ENCODE data around the gene SLC9C2. TPM values are rescaled to one million over a fixed set of nuclear protein-coding genes. Genes with fewer than 3 reads are reported as not detected.
"Not testable (repeated sequence)": the region's sequence is repeated elsewhere in the genome, so short reads cannot be mapped to it uniquely, and the experiment has no call there.

SLC9C2 gene
- polyA plus RNA-seq, 1 experiment: not detected

- H3K4me3 ChIP-seq (ENCODE audit: low read depth, low read length): no peak overlapping the region
- POLR2A ChIA-PET: no interaction called here
- H3K36me3 ChIP-seq (ENCODE audit: control insufficient read depth, insufficient read depth, low read length): no peaks in the 10 kb centered on the region
- no peak for TF ChIP-seq CTCF (IDR thresholded peaks at IDR 0.05; ENCODE audit: insufficient read depth, low read depth, low read length)
- H3K27me3 ChIP-seq (ENCODE audit: control insufficient read depth, insufficient read depth, low read length): no peaks in the 10 kb centered on the region
- CTCF ChIA-PET: interaction anchor here (0.9 to 1.0 kb wide), 2 partner anchors 11 to 728 kb away, joined by 3 read pairs; no protein-coding TSS in a partner anchor
- DNase-seq (ENCODE audit: low read depth): no peak
Observed at GRCh38 chr1:173473599-173474011, 129.3 kb downstream of the SLC9C2 start.

- H3K4me3 ChIP-seq (ENCODE audit: low read depth, low read length): no peak overlapping the region
- DNase-seq (ENCODE audit: low read depth): no peak
- POLR2A ChIA-PET: no interaction called here
- H3K36me3 ChIP-seq (ENCODE audit: control insufficient read depth, insufficient read depth, low read length): no peaks in the 10 kb centered on the region
- CTCF ChIA-PET: interaction anchor here (1.4 kb wide), 1 partner anchor 39 kb away, joined by 4 read pairs; no protein-coding TSS in a partner anchor
- TF ChIP-seq CTCF (IDR thresholded peaks at IDR 0.05; ENCODE audit: insufficient read depth, low read depth, low read length): no peak
- H3K27me3 ChIP-seq (ENCODE audit: control insufficient read depth, insufficient read depth, low read length): no peaks in the 10 kb centered on the region
Observed at GRCh38 chr1:173470608-173471007, 132.3 kb downstream of the SLC9C2 start.

- Histone ChIP-seq H3K36me3 (ENCODE audit: control insufficient read depth, insufficient read depth, low read length) (no peaks in the 10 kb centered on the region), H3K4me3 (ENCODE audit: low read depth, low read length) (no peak overlapping the region), H3K27me3 (ENCODE audit: control insufficient read depth, insufficient read depth, low read length) (no peaks in the 10 kb centered on the region)
- ChIA-PET POLR2A (no interaction called here), CTCF (no interaction called here)
- DNase-seq (ENCODE audit: low read depth): no peak
- TF ChIP-seq CTCF (IDR thresholded peaks at IDR 0.05; ENCODE audit: insufficient read depth, low read depth, low read length): no peak
Observed at GRCh38 chr1:173469656-173470055, 133.2 kb downstream of the SLC9C2 start.

- no peak for DNase-seq (ENCODE audit: low read depth)
Observed at GRCh38 chr1:173467426-173467825, 135.4 kb downstream of the SLC9C2 start.

GRCh38 chr1:173464185-173464584, 138.7 kb downstream of the SLC9C2 start:
- H3K4me3 ChIP-seq (ENCODE audit: low read depth, low read length); CTCF ChIA-PET; DNase-seq (ENCODE audit: low read depth); H3K27me3 ChIP-seq (ENCODE audit: control insufficient read depth, insufficient read depth, low read length); POLR2A ChIA-PET: not testable (repeated sequence)
- H3K36me3 ChIP-seq (ENCODE audit: control insufficient read depth, insufficient read depth, low read length): peaks cover 12% of the 10 kb centered on the region

More at GRCh38 chr1:173467426-173467825, 135.4 kb downstream of the SLC9C2 start:
- Histone ChIP-seq H3K36me3 (ENCODE audit: control insufficient read depth, insufficient read depth, low read length) (no peaks in the 10 kb centered on the region), H3K4me3 (ENCODE audit: low read depth, low read length) (no peak overlapping the region), H3K27me3 (ENCODE audit: control insufficient read depth, insufficient read depth, low read length) (no peaks in the 10 kb centered on the region)
- CTCF ChIA-PET: interaction anchor here (1.4 kb wide), 1 partner anchor 37 kb away, joined by 5 read pairs; no protein-coding TSS in a partner anchor
- TF ChIP-seq CTCF (IDR thresholded peaks at IDR 0.05; ENCODE audit: insufficient read depth, low read depth, low read length): no peak
- POLR2A ChIA-PET: no interaction called here

- CTCF ChIA-PET: interaction anchor here (1.2 to 1.3 kb wide), 3 partner anchors 11 to 33 kb away, joined by 3 read pairs; no protein-coding TSS in a partner anchor
- POLR2A ChIA-PET; DNase-seq (ENCODE audit: low read depth); H3K27me3 ChIP-seq (ENCODE audit: control insufficient read depth, insufficient read depth, low read length); H3K4me3 ChIP-seq (ENCODE audit: low read depth, low read length): not testable (repeated sequence)
- H3K36me3 ChIP-seq (ENCODE audit: control insufficient read depth, insufficient read depth, low read length): peaks cover 12% of the 10 kb centered on the region
Observed at GRCh38 chr1:173462666-173463065, 140.2 kb downstream of the SLC9C2 start.

Data from BJ (cell line).